Measurements from ENCODE around the gene BEST3. TPM values are rescaled to one million over a fixed set of nuclear protein-coding genes. Genes with fewer than 3 reads are reported as not detected.
A peak's percentile ranks its signal among the peaks of the same experiment; 100 is the strongest.
"Not testable (repeated sequence)": the region's sequence is repeated elsewhere in the genome, so short reads cannot be mapped to it uniquely, and the experiment has no call there.

The BEST3 gene
- total and polyA plus RNA-seq, 7 donors, result 41.8 to 181 (median 141) TPM

- intact Hi-C loops (cut with DNase I), result no loop called here
- Histone ChIP-seq H3K9me3 (no peaks in the 10 kb centered on the region), H3K27me3 (ENCODE audit: insufficient read depth in 3 of 3, low read length in 2 of 3) (no peaks in the 10 kb centered on the region), H3K4me3 (no peak overlapping the region), H3K27ac (no peak overlapping the region), H3K4me1 (peaks cover 5% of the 10 kb centered on the region), H3K36me3 (ENCODE audit: insufficient read depth in 1 of 2, low read depth in 1 of 2) (peaks cover 4 to 80% of the 10 kb centered on the region in 2 donors)
- DNase-seq, result no peak
- no peak for TF ChIP-seq CTCF (IDR thresholded peaks at IDR 0.05)
- ATAC-seq, result no peak
- WGBS, 3 donors, result 56 to 70% (median 63%) methylated on average over 2 of the region's 2 CpGs
These were observed 32.3 kb downstream of the BEST3 start for GRCh38 chr12:69666798-69667197.

GRCh38 chr12:69664930-69665377 lies 34.1 kb downstream of the BEST3 start:
- intact Hi-C loops (cut with DNase I); DNase-seq; H3K4me3 ChIP-seq; H3K27me3 ChIP-seq (ENCODE audit: insufficient read depth in 3 of 3, low read length in 2 of 3); H3K9me3 ChIP-seq; H3K27ac ChIP-seq: not testable (repeated sequence)
- Histone ChIP-seq H3K36me3 (ENCODE audit: insufficient read depth in 1 of 2, low read depth in 1 of 2) (peaks cover 6 to 72% of the 10 kb centered on the region in 2 donors), H3K4me1 (peaks cover 14% of the 10 kb centered on the region)
- peak; percentile 26 for TF ChIP-seq CTCF (IDR thresholded peaks at IDR 0.05)
- WGBS, 3 donors, result 46 to 70% (median 51%) methylated on average over 6 of the region's 6 CpGs
- ATAC-seq, result peak; percentile 40 to 85 (median 72)

GRCh38 chr12:69663726-69664125 lies 35.4 kb downstream of the BEST3 start:
- intact Hi-C loops (cut with DNase I), result no loop called here
- 92 to 100% (median 95%) methylated on average over 3 of the region's 3 CpGs for WGBS, 3 donors
- TF ChIP-seq CTCF (IDR thresholded peaks at IDR 0.05), result no peak
- Histone ChIP-seq H3K9me3 (no peaks in the 10 kb centered on the region), H3K36me3 (ENCODE audit: insufficient read depth in 1 of 2, low read depth in 1 of 2) (peaks cover 5 to 61% of the 10 kb centered on the region in 2 donors), H3K4me1 (peaks cover 14% of the 10 kb centered on the region), H3K27me3 (ENCODE audit: insufficient read depth in 3 of 3, low read length in 2 of 3) (no peaks in the 10 kb centered on the region), H3K27ac (no peak overlapping the region), H3K4me3 (no peak overlapping the region)
- no peak for ATAC-seq
- no peak for DNase-seq

- no peak overlapping the region for H3K27ac ChIP-seq
- H3K36me3 ChIP-seq (ENCODE audit: insufficient read depth in 1 of 2, low read depth in 1 of 2), result peaks cover 2 to 51% of the 10 kb centered on the region in 2 donors
- no peaks in the 10 kb centered on the region for H3K27me3 ChIP-seq (ENCODE audit: insufficient read depth in 3 of 3, low read length in 2 of 3)
- intact Hi-C loops (cut with DNase I), result no loop called here
- no peaks in the 10 kb centered on the region for H3K9me3 ChIP-seq
- H3K4me1 ChIP-seq, result peaks cover 24% of the 10 kb centered on the region
- TF ChIP-seq CTCF (IDR thresholded peaks at IDR 0.05), result no peak
- DNase-seq (no peak), ATAC-seq (no peak)
- no peak overlapping the region for H3K4me3 ChIP-seq
These were observed 36.3 kb downstream of the BEST3 start for GRCh38 chr12:69662764-69663163.

GRCh38 chr12:69661386-69661785 lies 37.7 kb downstream of the BEST3 start:
- intact Hi-C loops (cut with DNase I), result no loop called here
- TF ChIP-seq CTCF (IDR thresholded peaks at IDR 0.05), result no peak
- Histone ChIP-seq H3K9me3 (no peaks in the 10 kb centered on the region), H3K27ac (peak overlapping the region; percentile 62), H3K36me3 (ENCODE audit: insufficient read depth in 1 of 2, low read depth in 1 of 2) (peaks cover 2 to 38% of the 10 kb centered on the region in 2 donors), H3K4me1 (peaks cover 35% of the 10 kb centered on the region), H3K4me3 (no peak overlapping the region), H3K27me3 (ENCODE audit: insufficient read depth in 3 of 3, low read length in 2 of 3) (no peaks in the 10 kb centered on the region)
- no peak for ATAC-seq
- no peak for DNase-seq
- WGBS, 3 donors, result 40 to 72% (median 58%) methylated on average over 4 of the region's 4 CpGs
